ENCODE measurements around the gene LRSAM1.

The LRSAM1 gene

DNA sequence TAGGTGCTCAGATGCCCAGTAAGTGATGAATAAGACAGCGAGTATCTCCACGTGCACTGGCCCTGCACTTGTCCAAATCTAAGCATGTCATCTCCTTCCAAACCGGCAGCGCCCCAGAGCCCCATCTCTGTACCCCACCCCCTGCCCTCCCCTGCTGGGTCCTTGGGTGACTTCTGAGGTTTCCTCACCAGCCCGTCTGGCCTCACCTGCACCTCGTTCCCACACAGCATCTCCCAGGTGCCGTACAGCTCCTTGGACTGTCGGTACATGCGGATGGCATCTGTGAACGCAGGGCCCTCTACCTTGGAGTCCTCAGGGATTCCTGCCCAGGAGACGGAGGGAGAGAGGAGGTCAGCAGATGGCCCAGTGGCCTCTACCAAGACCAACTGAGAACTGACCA lies 66.3 kb downstream of the LRSAM1 start:
- DNase-seq (ENCODE audit: low spot score), result no peak

GRCh38 chr9:127518091-127518856 lies 67.0 kb downstream of the LRSAM1 start:
- DNase-seq (ENCODE audit: low spot score), result no peak

DNA sequence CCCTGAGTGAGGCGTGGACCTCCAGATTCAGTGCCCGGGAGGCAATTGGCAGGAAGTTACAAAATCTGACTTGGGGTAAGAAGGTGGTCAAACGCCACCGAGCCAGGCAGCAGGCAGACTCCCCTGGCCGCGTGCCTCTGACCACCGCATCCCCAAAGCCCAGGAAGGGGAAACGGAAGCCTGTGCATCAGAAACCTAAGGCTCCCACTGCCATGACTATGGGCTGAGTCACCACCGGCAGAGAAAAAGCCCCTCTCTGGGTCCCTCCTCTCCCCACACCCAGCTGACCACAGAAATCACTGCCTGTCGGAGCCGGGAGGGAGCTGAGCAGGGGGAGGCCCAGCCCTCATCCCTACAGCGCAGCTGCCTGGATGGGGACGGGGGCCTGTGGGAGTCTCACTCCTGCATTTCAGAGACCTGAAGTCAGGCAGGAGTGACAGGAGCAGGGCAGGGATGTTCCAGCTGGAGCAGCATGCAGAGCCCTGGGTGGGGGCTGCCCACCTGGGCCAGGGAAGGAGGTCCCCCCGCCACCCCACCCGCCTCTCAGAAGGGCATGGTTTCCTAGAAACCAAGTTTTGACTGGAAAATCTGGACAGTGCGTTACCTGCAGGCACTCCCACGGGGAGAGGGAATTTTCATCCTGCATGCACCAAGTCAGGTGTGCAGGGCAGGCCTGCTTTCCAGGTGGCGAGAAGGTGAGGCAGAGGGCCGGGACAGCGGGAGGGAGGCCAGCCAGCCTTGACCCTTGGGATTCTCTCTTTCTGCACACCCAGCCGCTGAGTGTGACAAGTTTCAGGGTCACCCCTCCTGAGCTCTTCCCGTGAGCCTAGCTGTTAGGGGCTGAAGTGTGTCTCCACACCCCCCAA lies 68.2 kb downstream of the LRSAM1 start:
- DNase-seq (ENCODE audit: low spot score), result peak; percentile 79

- no peak for DNase-seq (ENCODE audit: low spot score)
Measured at GRCh38 chr9:127520941-127521918, 69.9 kb downstream of the LRSAM1 start.

DNA sequence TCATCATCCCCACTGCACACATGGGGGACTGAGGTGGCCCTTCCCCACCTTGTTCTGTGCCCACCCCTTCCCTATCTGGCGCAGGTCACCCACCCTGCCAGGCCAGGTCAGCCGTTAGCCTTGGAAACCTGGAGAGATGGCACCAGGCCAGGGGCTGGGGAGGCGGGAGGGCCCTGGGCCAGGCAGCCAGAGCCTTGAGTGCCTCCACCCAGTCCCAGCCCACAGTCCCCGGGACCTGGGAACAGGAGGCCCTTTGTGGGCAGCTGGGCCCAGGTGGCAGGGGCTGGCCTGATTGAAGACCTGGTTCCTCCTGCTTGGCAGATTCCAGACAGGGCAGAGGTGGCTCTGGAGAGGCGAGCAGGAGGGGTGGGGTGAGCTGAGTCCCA lies 70.6 kb downstream of the LRSAM1 start:
- no peak for DNase-seq (ENCODE audit: low spot score)

DNA sequence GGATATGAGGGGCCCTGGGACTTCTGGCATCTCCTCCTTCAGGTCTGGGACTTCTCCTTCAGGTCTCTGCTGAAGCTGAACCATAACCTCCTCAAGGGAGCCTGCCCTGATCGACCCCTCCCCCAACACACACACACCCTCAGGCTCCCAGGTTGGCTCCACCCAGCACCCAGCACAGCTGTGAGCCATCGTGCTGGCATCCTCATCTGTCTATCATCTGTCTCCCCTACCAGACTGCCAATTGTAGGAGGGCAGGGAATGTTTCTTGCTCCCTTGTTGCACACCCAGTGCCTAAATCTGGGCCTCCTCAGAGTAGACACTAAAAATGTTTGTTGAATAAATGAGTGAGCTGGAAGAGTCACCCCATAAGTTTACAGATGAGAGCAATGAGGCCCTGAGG lies 71.4 kb downstream of the LRSAM1 start:
- peak; percentile 44 for DNase-seq (ENCODE audit: low spot score)

- peak; percentile 67 for DNase-seq (ENCODE audit: low spot score)
Measured at GRCh38 chr9:127523312-127523851, 72.1 kb downstream of the LRSAM1 start.

GRCh38 chr9:127524373-127524772 lies 73.1 kb downstream of the LRSAM1 start:
- DNase-seq (ENCODE audit: low spot score), result no peak

DNA sequence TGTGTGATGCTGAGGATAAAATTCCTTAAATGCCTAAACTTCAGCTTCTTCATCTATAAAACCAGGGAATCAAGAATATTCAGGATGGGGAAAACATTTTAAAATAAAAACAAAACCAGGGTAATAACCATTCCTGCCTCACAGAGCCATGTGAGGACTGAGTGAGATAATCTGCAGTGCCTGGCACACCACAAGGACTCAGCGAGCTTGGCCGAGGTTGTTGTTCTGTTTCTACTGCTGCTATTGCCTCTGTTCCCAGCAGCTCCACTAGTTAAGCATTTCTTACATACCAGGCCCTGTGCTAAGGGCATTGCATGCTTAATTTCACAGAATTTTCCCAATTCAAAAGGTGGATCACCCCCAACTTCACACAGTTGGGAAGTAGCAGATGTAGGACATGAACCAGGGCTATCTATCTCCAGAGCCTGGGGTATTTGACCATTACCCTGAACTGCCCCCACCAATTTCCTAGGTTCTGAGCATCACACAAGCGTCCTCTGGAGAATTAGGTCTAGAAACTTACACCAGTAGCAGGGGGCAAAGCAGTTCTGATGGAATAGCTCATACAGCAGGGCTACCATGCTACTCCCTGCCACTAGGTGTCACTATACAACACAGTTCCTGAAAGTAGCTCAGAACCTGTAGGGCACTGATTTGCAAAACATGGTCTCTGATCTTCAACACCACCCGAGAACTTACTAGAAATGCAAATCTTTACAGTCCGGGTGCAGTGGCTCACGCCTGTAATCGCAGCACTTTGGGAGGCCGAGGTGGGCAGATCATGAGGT lies 74.3 kb downstream of the LRSAM1 start:
- DNase-seq (ENCODE audit: low spot score), result peak; percentile 76

DNA sequence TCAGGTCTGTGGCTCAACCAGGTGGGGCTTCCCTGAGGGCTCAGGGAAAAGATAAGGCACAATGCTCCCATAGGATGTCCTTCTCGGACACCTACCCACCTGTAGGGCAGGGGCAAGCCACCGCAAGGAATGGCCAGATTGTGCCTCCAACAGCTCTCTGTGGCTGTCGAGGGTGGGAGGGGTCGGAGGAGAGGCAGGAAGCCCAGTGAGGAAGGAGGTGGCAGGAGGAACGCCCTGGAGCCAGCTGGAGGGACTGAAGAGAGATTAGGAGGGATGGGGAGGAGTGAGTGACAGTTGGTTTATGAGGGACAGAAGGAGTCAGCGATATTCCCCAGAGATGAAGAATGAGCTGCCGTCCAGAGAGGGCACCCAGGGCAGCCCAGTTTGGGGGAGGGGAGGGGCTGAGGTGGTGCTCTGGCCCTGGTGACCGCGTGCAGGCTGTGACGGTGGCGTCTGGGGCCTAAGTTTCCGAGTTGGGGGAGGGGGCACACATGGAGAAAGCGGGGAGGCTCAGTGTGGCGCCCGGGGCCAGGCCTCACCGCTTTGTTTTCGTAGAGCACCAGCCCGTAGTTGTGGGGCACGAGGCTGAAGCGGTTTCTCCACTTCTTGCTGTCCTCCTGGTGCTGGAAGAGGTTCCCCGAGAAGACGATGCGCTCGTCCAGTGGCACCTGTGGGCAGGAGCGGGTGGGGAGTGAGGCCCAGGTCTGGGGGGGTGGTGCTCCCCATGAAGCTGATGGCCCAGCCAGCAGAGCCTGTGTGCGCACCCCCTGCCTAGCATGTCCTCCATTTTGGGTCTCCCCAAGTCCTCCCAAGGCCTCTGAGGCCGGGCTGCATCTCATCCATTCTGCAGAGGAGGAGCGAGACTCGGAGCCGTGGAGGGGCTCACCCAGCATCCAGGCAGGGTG lies 75.6 kb downstream of the LRSAM1 start:
- no peak for DNase-seq (ENCODE audit: low spot score)

DNA sequence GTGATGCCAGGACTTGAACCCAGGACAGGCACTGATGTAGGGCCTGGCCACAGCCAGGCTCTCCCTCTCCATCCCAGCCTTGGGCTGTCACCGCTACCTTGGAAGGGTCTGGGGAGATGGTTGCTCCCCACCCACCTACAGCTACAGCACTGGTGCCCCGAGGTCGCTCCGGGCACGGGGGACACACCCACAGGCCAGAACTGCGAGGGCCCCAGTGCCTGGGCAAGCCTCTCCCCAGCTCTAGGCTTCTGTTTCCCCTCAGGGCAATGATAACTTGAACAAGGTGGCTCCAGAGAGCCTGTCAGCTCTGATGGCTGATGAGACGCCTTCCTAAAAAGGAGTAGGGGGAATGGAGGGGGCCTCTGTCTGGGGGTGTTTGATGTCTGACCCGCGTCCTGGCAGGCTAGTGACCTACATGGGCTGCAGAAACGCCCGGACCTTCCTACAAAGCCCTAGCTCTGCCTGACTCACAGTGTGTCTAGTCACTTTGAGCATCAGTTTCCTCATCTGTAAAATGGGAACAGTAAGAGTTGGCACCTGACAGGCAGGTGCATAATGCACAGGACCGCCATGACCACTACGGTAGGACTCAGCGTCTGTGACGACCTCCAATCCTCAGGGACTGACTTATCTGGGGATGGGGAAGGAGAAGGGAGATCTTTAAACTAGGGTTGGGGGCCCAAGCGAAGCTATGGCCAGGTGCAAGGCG lies 76.4 kb downstream of the LRSAM1 start:
- no peak for DNase-seq (ENCODE audit: low spot score)

DNA sequence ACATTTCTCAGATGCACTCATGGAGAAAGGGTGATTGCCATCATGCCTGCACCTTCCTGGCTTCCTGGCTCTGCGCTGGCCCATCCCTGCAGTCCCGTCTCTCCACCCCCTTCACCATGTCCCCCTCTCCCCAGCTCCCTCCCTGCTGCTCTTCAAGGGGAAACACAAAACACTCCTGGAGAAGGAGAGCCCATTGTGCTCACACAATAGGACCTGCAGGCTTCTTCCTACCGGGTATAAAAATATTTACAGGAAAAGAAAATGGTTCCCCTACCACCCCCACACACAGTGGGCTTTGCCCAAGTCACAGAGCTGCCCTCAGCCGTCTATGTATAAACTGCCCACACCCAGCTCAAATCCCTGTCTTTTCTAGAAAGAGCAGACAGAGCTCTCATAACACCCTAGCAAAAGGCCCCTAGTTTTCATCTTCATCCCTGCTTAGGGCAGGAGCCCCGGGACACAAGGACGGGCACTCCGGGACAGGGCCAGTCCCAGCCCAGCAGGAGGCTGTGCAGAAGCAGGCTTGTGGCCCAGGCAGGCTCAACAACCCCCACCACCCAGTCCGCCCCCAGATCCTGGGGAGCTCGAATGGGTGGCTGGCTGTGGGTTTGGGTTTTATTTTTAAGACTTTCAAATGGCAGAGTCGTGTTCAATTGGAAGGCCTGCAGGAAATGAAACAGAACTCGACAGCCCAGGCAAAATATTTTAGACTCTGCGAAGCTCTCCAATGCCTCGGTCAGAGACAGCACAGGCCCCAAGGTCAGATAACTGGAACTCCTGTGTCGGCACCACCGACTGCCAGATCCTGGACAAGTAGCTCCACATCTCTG lies 77.3 kb downstream of the LRSAM1 start:
- no peak for DNase-seq (ENCODE audit: low spot score)

GRCh38 chr9:127529671-127530070 lies 78.4 kb downstream of the LRSAM1 start:
- no peak for DNase-seq (ENCODE audit: low spot score)

GRCh38 chr9:127530206-127530941 lies 79.1 kb downstream of the LRSAM1 start:
- DNase-seq (ENCODE audit: low spot score), result no peak

DNA sequence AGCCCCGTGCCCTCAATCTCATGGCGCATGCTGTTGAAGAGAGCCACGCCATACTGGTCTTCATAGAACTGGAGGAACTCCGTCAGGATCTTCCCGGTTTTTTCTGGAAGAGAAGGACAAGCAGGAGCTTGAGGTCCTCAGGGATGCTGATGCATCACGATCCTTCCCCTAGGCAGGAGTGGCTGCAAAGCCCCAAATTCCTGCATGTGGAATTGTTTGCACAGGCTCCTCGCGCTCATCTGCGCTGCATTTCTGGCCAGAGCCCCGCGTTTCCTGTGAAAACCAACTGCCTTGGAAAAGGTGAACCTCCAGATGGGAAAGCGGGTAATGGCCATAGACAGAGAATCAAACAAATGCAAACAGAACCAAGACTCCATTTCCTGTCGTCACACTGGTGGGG lies 80.4 kb downstream of the LRSAM1 start:
- DNase-seq (ENCODE audit: low spot score), result no peak

GRCh38 chr9:127534250-127534906 lies 83.1 kb downstream of the LRSAM1 start:
- DNase-seq (ENCODE audit: low spot score), result no peak

- no peak for DNase-seq (ENCODE audit: low spot score)
Measured at GRCh38 chr9:127534931-127535330, 83.6 kb downstream of the LRSAM1 start.

Measured in RKO (cell line).